Non-pigmented ciliary epithelial cell (primary cell): ENCODE results near the gene KLK7.
"Not testable (repeated sequence)": the region's sequence is repeated elsewhere in the genome, so short reads cannot be mapped to it uniquely, and the experiment has no call there.

Experiments
- DNase-seq: peaks from one replicate; pipeline ENCODE4 v3.0.0-alpha.2; 2010; ENCODE audit warnings: low read depth

KLK7 gene

GRCh38 chr19:51010066-51010795, 26.5 kb upstream of the KLK7 start:
- DNase-seq, result no peak

GRCh38 chr19:51009061-51009891, 25.6 kb upstream of the KLK7 start:
- no peak for DNase-seq

DNA sequence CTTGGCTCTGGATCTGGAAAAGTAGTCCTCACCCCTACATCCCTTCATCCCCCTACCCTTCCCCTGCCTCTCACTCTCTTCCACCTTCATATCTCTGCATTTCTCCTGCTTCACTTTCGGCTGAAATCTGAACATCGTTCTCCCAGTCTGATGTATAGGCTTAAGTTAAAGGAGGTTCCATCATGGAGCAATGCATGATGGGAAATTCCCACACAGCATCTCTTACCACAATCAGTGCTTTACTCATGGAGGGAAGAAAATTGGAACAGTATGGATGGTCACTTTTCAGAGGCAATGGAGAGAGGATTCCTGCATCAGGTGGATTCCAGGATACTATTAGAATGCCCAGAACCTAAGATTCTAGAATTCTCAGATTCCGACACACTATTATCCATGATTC, 23.8 kb upstream of the KLK7 start:
- DNase-seq, result no peak

- no peak for DNase-seq
These were observed 22.7 kb upstream of the KLK7 start for GRCh38 chr19:51006406-51006805.

- DNase-seq, result no peak
These were observed 21.5 kb upstream of the KLK7 start for GRCh38 chr19:51005248-51005647.

DNA sequence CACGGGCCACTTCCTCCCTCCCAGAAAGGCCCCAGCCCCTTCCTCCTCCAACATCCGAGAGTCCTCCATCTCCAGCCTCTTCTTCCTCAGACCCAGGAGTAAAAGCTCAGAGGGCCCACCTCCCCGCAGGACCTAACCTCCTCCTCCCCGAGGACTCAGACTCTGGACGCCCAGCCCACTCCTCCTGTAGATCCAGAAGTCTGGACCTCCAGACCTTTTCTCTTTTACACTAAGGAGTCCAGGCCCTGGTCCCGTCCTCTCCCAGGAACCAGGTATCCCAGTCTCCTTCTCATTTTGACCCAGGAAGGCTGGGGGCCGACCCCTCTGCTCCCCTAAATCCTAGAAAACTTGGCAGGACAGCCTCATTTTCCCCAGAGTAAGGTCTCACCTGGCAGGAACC, 19.6 kb upstream of the KLK7 start:
- no peak for DNase-seq

- no peak for DNase-seq
These were observed 19.0 kb upstream of the KLK7 start for GRCh38 chr19:51002542-51003311.

- DNase-seq, result no peak
These were observed 18.4 kb upstream of the KLK7 start for GRCh38 chr19:51002089-51002532.

GRCh38 chr19:51001515-51001914, 17.8 kb upstream of the KLK7 start, which contains the start of gene KLK8:
KLK8 (minus strand) TSS chr19:51001604; CDS start chr19:51001167, 437 bp downstream.
- no peak for DNase-seq

DNA sequence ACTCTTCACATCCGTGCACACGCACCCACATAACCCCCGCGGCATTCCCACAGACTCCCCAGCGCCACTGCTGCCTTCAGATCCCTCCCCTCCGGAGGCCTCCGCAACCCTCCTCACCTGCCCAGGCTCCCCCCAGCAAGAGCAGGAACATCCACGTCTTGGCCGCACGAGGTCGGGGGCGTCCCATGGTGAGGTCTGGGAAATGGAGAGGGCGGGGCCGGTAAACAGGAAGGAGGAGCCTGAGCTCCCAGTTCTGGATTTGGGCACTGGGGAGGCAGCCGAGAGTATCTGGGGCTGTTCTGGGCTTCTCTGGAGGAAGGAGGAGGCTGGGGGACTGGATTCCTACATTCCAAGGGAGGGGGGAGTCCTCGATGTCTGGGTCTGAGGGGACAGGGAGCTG, 17.3 kb upstream of the KLK7 start:
- no peak for DNase-seq

GRCh38 chr19:51000426-51000825, 16.7 kb upstream of the KLK7 start:
- no peak for DNase-seq

- DNase-seq, result no peak
These were observed 15.0 kb upstream of the KLK7 start for GRCh38 chr19:50998686-50999085.

DNA sequence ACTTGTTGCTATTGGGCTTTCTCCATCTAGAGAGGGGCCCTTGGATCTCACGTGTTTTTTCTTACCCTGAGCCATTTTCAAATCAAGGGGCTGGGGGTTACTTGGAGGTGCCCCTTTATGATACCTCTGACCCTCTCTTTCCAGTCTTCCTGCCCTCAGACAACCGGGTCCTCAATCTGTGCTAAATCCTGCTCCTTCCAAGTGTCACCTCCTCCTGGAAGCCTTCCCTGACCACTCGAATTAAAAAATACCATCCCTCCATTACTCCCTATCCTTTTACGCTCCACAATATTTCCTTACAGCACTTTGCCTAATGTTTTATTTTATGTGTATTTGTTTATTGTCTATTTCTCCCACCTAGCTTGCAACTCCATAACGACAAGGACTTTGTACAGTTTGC, 14.3 kb upstream of the KLK7 start:
- DNase-seq, result no peak

- DNase-seq, result no peak
These were observed 10.4 kb upstream of the KLK7 start for GRCh38 chr19:50994129-50994528.

DNA sequence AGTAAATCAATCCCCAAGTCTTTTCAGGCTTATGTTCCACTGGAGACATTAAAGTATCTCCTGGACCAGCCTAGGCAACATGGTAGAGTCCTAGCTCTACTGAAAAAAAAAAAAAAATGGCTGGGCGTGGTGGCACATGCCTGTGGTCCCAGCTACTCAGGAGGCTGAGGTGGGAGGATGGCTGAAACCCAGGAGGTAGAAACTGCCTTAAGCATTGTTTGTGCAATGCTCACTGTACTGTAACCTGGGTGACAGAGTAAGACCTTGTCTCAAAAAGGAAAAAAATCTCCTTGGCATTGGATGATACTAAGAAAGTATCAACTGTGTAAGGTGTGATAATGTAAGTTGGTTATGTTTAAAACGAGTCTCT, 8.9 kb upstream of the KLK7 start:
- no peak for DNase-seq

GRCh38 chr19:50984416-50984815, 699 bp upstream of the KLK7 start:
- not testable (repeated sequence) for DNase-seq

DNA sequence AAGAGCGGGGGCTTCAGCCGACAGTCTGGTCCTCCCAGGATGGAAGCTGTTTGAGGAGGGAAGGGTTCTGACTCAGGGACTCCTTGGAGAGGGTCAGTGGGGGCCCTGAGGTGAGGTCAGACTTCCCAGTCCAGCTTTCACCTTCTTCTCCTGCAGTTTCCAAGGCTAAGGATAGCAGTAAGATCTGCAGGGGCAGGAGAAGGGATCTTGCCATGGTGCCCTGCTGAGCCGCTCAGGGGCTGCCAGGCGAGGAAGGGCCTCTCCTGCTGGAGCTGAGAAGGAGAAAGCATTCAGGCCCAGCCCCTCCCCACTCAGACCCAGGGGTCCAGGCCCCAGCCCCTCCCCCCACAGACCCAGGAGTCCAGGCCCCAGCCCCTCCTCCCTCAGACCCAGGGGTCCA, 1.5 kb downstream of the KLK7 start:
- no peak for DNase-seq

DNA sequence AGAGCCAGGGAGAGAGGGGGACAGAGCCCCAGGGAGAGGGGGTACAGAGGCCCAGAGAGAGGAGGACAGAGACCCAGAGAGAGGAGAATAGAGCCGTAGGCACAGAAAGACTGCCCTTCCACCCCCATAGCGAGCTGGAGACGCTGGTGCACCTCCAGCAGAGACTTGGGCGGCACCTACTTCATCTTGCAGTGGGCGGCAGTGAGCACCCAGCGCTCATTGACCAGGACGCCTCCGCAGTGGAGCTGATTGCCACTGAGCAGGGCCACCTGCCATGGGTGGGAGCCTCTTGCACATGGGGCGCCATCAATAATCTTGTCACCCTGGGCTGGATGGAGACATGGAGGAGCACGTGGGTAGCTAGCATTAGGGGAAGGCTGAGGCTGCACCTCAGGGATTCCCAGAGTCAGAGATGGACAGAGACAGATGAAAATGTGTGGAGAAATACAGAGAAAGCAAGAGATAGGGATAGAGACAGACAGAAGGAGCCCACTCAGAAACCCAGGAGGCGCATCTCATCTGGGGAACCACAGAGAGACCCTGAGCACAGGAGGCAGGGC, 2.0 kb downstream of the KLK7 start:
- DNase-seq, result no peak

GRCh38 chr19:50980208-50980607, 3.5 kb downstream of the KLK7 start:
- no peak for DNase-seq

DNA sequence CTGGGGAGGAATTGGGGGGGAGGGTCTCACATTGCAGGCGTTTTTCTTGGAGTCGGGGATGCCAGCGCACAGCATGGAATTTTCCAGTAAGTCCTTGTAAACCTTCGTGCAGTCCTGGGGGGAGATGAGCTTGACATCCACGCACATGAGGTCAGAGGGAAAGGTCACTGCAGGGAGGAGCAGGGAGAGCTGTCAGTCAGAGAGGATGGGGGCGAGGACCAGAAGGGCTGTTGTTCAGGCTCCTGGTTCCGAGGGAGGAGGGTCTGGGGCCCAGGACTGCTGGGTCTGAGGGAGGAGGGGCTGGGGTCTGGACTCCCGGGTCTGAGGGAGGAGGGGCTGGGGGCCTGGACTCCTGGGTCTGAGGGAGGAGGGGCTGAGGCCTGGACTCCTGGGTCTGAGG, 4.0 kb downstream of the KLK7 start:
- no peak for DNase-seq

- DNase-seq, result no peak
These were observed 4.8 kb downstream of the KLK7 start for GRCh38 chr19:50978772-50979390.

GRCh38 chr19:50977626-50978025, 6.1 kb downstream of the KLK7 start:
- no peak for DNase-seq
